Smooth muscle cell (in vitro differentiated cells): ENCODE measurements around the gene NELL2. TPM values are rescaled to one million over a fixed set of nuclear protein-coding genes. Genes with fewer than 3 reads are reported as not detected.

ENCODE experiments used
- DNase-seq: peaks from one replicate; lab custom pipeline; 2025; ENCODE audit not compliant: unreplicated experiment; lab: John Stamatoyannopoulos, UW
- H2AFZ ChIP-seq: fragments of 200-600 bp; sonication (generic); 2 replicates; pipeline ENCODE4 v1.6.0; 2016; ENCODE audit warnings: antibody characterized with exemption, low read depth, mild to moderate bottlenecking
- H3F3A ChIP-seq: fragments of 200-600 bp; sonication (generic); 2 replicates; pipeline ENCODE4 v1.6.0; 2017; ENCODE audit warnings: antibody characterized with exemption, low read depth
- H3K27ac ChIP-seq: fragments of 200-600 bp; sonication (generic); 2 replicates; pipeline ENCODE4 v1.5.1; 2016; ENCODE audit warnings: low read depth, mild to moderate bottlenecking
- H3K27me3 ChIP-seq: fragments of 200-600 bp; sonication (generic); 2 replicates; pipeline ENCODE4 v1.6.1; 2016; ENCODE audit warnings: low read depth, mild to moderate bottlenecking
- H3K36me3 ChIP-seq: fragments of 200-600 bp; sonication (generic); 2 replicates; pipeline ENCODE4 v1.5.1; 2016; ENCODE audit warnings: low read depth
- H3K4me1 ChIP-seq: fragments of 200-600 bp; sonication (generic); 2 replicates; pipeline ENCODE4 v1.5.1; 2016; ENCODE audit warnings: low read depth
- H3K4me2 ChIP-seq: fragments of 200-600 bp; sonication (generic); 2 replicates; pipeline ENCODE4 v1.6.0; 2016; ENCODE audit warnings: mild to moderate bottlenecking
- H3K4me3 ChIP-seq: fragments of 200-600 bp; sonication (generic); 2 replicates; pipeline ENCODE4 v1.5.1; 2016; ENCODE audit warnings: mild to moderate bottlenecking
- H3K79me2 ChIP-seq: fragments of 200-600 bp; sonication (generic); 2 replicates; pipeline ENCODE4 v1.6.0; 2016; ENCODE audit warnings: low read depth, mild to moderate bottlenecking
- H3K9ac ChIP-seq: fragments of 200-600 bp; sonication (generic); 2 replicates; pipeline ENCODE4 v1.6.0; 2016; ENCODE audit warnings: low read depth
- H3K9me3 ChIP-seq: fragments of 200-600 bp; sonication (generic); replicated peaks from 2 replicates; pipeline ENCODE4 v1.5.1; 2016; ENCODE audit warnings: low read depth
- H4K20me1 ChIP-seq: fragments of 200-600 bp; sonication (generic); 2 replicates; pipeline ENCODE4 v1.6.0; 2016; ENCODE audit warnings: low read depth
- WGBS: methylation state at CpG from one replicate; pipeline ENCODE4 v1.1.7; 2016; ENCODE audit warnings: low lambda C conversion rate; 5-methylcytosine and 5-hydroxymethylcytosine counted together
- polyA plus RNA-seq: library from polyadenylated mRNA; unstranded; fragments of >200 nt; fragmentation: Nextera tagmentation; extraction: Ambion mirVana; gene quantifications from 2 replicates; pipeline ENCODE4 v1.2.1, GENCODE V29; 2016
- total RNA-seq: library from RNA; depleted of rRNA; stranded (reverse); fragments of >200 nt; gene quantifications from 2 replicates; pipeline ENCODE4 v1.2.3, GENCODE V29; 2014
- TF ChIP-seq, protein P1 (sequence below): fragments of 200-600 bp; sonication (generic); IDR thresholded peaks from 2 replicates; pipeline ENCODE4 v1.5.1; 2017; ENCODE audit warnings: borderline replicate concordance, mild to moderate bottlenecking, antibody characterized with exemption; ENCODE audit not compliant: insufficient read depth, poor library complexity, severe bottlenecking

NELL2 gene
- total and polyA plus RNA-seq, 2 experiments from 2014 or later: 16.8 TPM; not detected in 1

DNA sequence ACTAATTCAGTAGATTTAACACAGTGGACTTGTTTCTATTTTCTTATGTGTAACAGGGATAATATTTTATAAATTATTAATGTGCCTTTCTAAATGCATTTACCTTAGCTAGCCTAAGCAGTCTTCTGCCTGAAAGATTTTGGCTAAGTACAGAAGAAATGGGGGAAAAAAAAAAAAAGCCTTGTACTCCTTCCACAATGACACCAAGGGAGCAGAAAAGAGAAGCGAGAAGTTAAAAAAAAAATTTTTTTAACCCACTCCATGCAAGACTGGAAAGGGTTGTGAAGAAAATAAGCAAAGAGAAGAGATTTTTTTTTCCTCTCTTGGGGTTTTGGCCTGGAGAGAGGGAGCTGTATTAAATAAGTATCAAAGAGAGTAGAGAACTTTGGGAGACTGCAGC is 28.7 kb downstream of the NELL2 start:
- no peak overlapping the region for H2AFZ ChIP-seq
- 94% methylated on average over 1 of the region's 1 CpG for WGBS
- TF ChIP-seq, protein P1, sequence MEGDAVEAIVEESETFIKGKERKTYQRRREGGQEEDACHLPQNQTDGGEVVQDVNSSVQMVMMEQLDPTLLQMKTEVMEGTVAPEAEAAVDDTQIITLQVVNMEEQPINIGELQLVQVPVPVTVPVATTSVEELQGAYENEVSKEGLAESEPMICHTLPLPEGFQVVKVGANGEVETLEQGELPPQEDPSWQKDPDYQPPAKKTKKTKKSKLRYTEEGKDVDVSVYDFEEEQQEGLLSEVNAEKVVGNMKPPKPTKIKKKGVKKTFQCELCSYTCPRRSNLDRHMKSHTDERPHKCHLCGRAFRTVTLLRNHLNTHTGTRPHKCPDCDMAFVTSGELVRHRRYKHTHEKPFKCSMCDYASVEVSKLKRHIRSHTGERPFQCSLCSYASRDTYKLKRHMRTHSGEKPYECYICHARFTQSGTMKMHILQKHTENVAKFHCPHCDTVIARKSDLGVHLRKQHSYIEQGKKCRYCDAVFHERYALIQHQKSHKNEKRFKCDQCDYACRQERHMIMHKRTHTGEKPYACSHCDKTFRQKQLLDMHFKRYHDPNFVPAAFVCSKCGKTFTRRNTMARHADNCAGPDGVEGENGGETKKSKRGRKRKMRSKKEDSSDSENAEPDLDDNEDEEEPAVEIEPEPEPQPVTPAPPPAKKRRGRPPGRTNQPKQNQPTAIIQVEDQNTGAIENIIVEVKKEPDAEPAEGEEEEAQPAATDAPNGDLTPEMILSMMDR: no peak

DNA sequence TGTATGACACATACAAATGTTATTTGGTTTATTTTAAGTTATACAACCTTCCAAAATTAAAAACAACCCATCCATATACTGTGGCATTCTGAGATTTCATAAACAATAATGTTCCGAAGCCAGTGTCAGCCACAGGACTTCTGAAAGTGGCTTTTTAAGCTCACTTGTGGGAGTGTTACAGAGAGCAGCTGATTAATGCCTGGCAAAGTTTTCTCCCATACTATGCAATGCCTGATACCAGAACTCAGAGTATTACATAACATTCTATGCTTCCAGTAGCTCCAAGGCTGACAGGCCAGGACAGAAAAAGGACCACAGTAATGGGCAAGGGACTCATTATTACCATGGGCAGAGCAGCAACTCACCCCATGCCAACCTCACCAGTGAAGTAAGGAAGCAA is 29.3 kb downstream of the NELL2 start:
- H3K27me3 ChIP-seq: no peaks in the 10 kb centered on the region
- peaks cover 10% of the 10 kb centered on the region for H3K4me1 ChIP-seq
- H2AFZ ChIP-seq: no peak overlapping the region
- H3K27ac ChIP-seq: no peak overlapping the region
- no peaks in the 10 kb centered on the region for H3F3A ChIP-seq
- no peaks in the 10 kb centered on the region for H3K79me2 ChIP-seq
- H3K4me3 ChIP-seq: no peak overlapping the region
- no peaks in the 10 kb centered on the region for H4K20me1 ChIP-seq
- H3K36me3 ChIP-seq: no peaks in the 10 kb centered on the region
- 46% methylated on average over 1 of the region's 1 CpG for WGBS
- no peaks in the 10 kb centered on the region for H3K9me3 ChIP-seq
- H3K4me2 ChIP-seq: no peak overlapping the region
- no peak for DNase-seq
- TF ChIP-seq, protein P1: no peak
- H3K9ac ChIP-seq: no peak overlapping the region

More for the DNA sequence above, 28.7 kb downstream of the NELL2 start:
- H3K9me3 ChIP-seq: no peaks in the 10 kb centered on the region
- H3F3A ChIP-seq: no peaks in the 10 kb centered on the region
- H3K4me1 ChIP-seq: peaks cover 10% of the 10 kb centered on the region
- H3K4me3 ChIP-seq: no peak overlapping the region
- H4K20me1 ChIP-seq: no peaks in the 10 kb centered on the region
- no peak overlapping the region for H3K4me2 ChIP-seq
- no peak overlapping the region for H3K9ac ChIP-seq
- no peaks in the 10 kb centered on the region for H3K27me3 ChIP-seq
- no peak for DNase-seq
- no peaks in the 10 kb centered on the region for H3K36me3 ChIP-seq
- no peaks in the 10 kb centered on the region for H3K79me2 ChIP-seq
- H3K27ac ChIP-seq: no peak overlapping the region

DNA sequence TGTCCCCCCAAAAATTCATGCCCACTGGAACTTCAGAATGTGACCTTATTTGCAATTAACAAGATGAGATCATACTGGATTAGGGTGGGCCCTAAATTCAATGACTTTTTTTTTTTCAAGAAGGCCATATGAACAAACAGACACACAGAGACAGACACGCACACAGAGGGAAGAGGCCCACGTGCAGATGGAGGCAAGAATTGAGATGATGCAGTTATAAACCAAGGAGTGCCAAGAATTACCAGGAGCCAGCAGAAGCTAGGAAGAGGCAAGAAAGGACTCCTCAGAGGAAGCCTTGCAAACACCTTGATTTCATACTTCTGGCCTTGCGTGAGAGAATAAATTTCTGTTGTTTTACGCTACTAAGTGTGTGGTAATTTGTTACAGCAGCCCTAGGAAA is 33.4 kb downstream of the NELL2 start:
- H3K9ac ChIP-seq: no peak overlapping the region
- peaks cover 7% of the 10 kb centered on the region for H3K4me1 ChIP-seq
- H4K20me1 ChIP-seq: no peaks in the 10 kb centered on the region
- no peaks in the 10 kb centered on the region for H3K79me2 ChIP-seq
- no peak overlapping the region for H3K4me3 ChIP-seq
- H3F3A ChIP-seq: no peaks in the 10 kb centered on the region
- WGBS: 94% methylated on average over 4 of the region's 4 CpGs
- no peak overlapping the region for H2AFZ ChIP-seq
- H3K4me2 ChIP-seq: no peak overlapping the region
- DNase-seq: no peak
- no peak overlapping the region for H3K27ac ChIP-seq
- TF ChIP-seq, protein P1: no peak
- H3K9me3 ChIP-seq: no peaks in the 10 kb centered on the region
- no peaks in the 10 kb centered on the region for H3K27me3 ChIP-seq
- H3K36me3 ChIP-seq: no peaks in the 10 kb centered on the region

DNA sequence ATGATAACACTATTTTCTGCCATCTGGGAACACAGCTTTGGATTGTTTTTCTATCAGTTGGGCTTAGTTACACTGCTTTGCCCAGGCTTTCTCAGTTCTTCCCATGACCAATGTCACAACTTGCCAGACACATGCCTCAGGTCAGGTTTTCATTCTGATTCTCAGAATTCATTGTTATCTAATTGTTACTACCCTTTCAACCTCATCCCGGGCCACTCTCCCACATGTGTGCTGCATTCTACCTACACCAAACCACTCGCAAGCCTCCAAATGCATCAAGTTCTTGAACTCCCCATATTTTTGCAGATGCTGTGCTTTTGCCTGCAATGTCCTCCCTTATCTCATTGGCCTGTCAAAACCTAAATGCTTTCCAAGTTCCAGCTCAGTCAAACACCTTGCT is 36.3 kb downstream of the NELL2 start:
- Histone ChIP-seq H3K79me2 (no peaks in the 10 kb centered on the region), H3K36me3 (no peaks in the 10 kb centered on the region), H3K9ac (no peak overlapping the region), H3K4me2 (no peak overlapping the region), H3K9me3 (no peaks in the 10 kb centered on the region), H3K4me3 (no peak overlapping the region), H3K27me3 (no peaks in the 10 kb centered on the region), H3K4me1 (peaks cover 7% of the 10 kb centered on the region), H3F3A (no peaks in the 10 kb centered on the region), H3K27ac (no peak overlapping the region), H2AFZ (no peak overlapping the region), H4K20me1 (no peaks in the 10 kb centered on the region)
- no peak for DNase-seq
- TF ChIP-seq, protein P1: no peak
- 88% methylated on average over 2 of the region's 2 CpGs for WGBS
